Breast epithelium (tissue), 4 donors: ENCODE data around the gene ABCC10. TPM values are rescaled to one million over a fixed set of nuclear protein-coding genes. Genes with fewer than 3 reads are reported as not detected.
"Not testable (repeated sequence)": the region's sequence is repeated elsewhere in the genome, so short reads cannot be mapped to it uniquely, and the experiment has no call there.

Source experiments
- DNase-seq, 2 donors: peaks; one replicate each; pipeline ENCODE4 v3.0.0-alpha.2; 2019; ENCODE audit warnings: low spot score in 2 of 2
- H3K27ac ChIP-seq, 2 donors: fragments of 200-600 bp; sonication (generic) in 1 of 2; one replicate each; pipeline ENCODE4 v1.5.1; 2016 to 2019; ENCODE audit warnings: mild to moderate bottlenecking in 1 of 2
- H3K27me3 ChIP-seq, 2 donors: fragments of 200-600 bp; sonication (generic) in 1 of 2; one replicate each; pipeline versions ENCODE4 v1.5.1 to v1.6.0; 2017 to 2019; ENCODE audit warnings: control low read depth in 1 of 2, mild to moderate bottlenecking in 1 of 2
- H3K36me3 ChIP-seq: fragments of 200-600 bp; one replicate; pipeline ENCODE4 v1.5.1; 2019
- H3K4me1 ChIP-seq, 2 donors: fragments of 200-600 bp; sonication (generic); one replicate each; pipeline ENCODE4 v1.5.1; 2016 to 2019; ENCODE audit warnings: control low read depth in 1 of 2
- H3K4me3 ChIP-seq, 3 donors: fragments of 200-600 bp; sonication (generic); 1 replicate in 2 of 3; 2 replicates in 1 of 3; pipeline ENCODE4 v1.5.1; 2016 to 2019; ENCODE audit warnings: mild to moderate bottlenecking in 3 of 3, moderate library complexity in 2 of 3
- H3K9me3 ChIP-seq, 2 donors: fragments of 200-600 bp; sonication (generic) in 1 of 2; one replicate each; pipeline ENCODE4 v1.5.1; 2016 to 2019; ENCODE audit warnings: control low read depth in 1 of 2
- POLR2A ChIP-seq: fragments of 450-650 bp; IDR thresholded peaks from one replicate; pipeline ENCODE4 v1.6.1; 2016; ENCODE audit warnings: antibody characterized with exemption, mild to moderate bottlenecking, moderate library complexity
- POLR2AphosphoS5 ChIP-seq, 3 donors: sonication (generic); formaldehyde crosslinking; IDR thresholded peaks; one replicate each; pipeline ENCODE4 v1.6.1; 2017; ENCODE audit warnings: antibody characterized with exemption in 3 of 3
- intact Hi-C: fragments of 100-400 bp; cut with DNase I; formaldehyde crosslinking; loops from one replicate; pipeline ENCODE4 v1.15.1; 2023; ENCODE audit warnings: low total_unique reads
- total RNA-seq, 3 donors: library from RNA; depleted of rRNA; stranded (reverse); fragments of >200 nt; gene quantifications; one replicate each; pipeline ENCODE4 v1.1.0, GENCODE V29; 2016
- TF ChIP-seq, protein P1 (sequence below), 3 donors: fragments of 450-650 bp; IDR thresholded peaks; one replicate each; pipeline ENCODE4 v1.5.1; 2016 to 2017; ENCODE audit warnings: antibody characterized with exemption in 3 of 3, mild to moderate bottlenecking in 3 of 3, moderate library complexity in 3 of 3

The ABCC10 gene
- total RNA-seq, 3 donors from 2014 or later: 9.0 to 19.9 (median 12.1) TPM

- intact Hi-C loops: no loop called here
- Histone ChIP-seq H3K4me1 (no peaks in the 10 kb centered on the region), H3K36me3 (no peaks in the 10 kb centered on the region), H3K9me3 (no peaks in the 10 kb centered on the region), H3K4me3 (no peak overlapping the region), H3K27ac (no peak overlapping the region), H3K27me3 (no peaks in the 10 kb centered on the region)
- DNase-seq: no peak
- TF ChIP-seq, protein P1, sequence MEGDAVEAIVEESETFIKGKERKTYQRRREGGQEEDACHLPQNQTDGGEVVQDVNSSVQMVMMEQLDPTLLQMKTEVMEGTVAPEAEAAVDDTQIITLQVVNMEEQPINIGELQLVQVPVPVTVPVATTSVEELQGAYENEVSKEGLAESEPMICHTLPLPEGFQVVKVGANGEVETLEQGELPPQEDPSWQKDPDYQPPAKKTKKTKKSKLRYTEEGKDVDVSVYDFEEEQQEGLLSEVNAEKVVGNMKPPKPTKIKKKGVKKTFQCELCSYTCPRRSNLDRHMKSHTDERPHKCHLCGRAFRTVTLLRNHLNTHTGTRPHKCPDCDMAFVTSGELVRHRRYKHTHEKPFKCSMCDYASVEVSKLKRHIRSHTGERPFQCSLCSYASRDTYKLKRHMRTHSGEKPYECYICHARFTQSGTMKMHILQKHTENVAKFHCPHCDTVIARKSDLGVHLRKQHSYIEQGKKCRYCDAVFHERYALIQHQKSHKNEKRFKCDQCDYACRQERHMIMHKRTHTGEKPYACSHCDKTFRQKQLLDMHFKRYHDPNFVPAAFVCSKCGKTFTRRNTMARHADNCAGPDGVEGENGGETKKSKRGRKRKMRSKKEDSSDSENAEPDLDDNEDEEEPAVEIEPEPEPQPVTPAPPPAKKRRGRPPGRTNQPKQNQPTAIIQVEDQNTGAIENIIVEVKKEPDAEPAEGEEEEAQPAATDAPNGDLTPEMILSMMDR (IDR thresholded peaks at IDR 0.05): no peak
- no peak for TF ChIP-seq POLR2AphosphoS5 (IDR thresholded peaks at IDR 0.05)
- TF ChIP-seq POLR2A: no peak
Observed at GRCh38 chr6:43413002-43413401, 14.3 kb upstream of the ABCC10 start.

GRCh38 chr6:43415275-43415674 lies 12.1 kb upstream of the ABCC10 start:
- H3K27ac ChIP-seq, H3K36me3 ChIP-seq, H3K27me3 ChIP-seq, H3K4me3 ChIP-seq, H3K4me1 ChIP-seq, intact Hi-C loops, H3K9me3 ChIP-seq, DNase-seq: not testable (repeated sequence)

GRCh38 chr6:43416935-43417334 lies 10.4 kb upstream of the ABCC10 start:
- H3K4me3 ChIP-seq: no peak overlapping the region
- intact Hi-C loops: no loop called here

DNA sequence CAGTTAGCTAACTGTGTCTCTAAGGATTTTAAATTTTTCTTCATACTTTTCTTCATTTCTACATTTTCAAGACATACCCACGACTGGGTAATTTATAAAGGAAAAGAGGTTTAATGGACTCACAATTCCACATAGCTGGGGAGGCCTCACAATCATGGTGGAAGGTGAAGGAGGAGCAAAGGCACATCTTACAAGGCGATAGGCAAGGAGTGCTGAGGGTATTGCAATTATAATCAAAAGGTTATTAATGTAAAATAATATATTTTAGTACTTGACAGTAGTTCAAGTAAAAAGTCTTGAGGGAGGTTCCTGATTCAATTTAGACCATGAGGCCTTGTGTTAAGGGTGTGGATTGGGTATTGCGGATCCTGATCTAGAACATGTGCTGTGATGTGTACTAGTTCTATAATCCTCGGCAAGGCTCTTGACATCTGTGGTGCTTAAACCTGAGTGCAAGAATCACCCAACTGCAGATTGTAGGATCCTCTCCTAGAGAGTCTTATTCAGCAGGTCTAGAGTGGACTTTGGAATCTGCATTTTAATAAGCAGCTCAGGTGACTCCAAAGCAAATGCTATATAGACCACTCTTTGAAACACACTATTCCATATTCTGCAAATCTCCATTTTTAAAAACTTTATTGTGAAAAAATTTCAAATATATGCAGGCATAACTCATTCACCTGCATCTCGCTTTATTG lies 7.2 kb upstream of the ABCC10 start:
- TF ChIP-seq POLR2A (no peak), POLR2AphosphoS5 (IDR thresholded peaks at IDR 0.05) (no peak)
- TF ChIP-seq, protein P1 (IDR thresholded peaks at IDR 0.05): no peak
- Histone ChIP-seq H3K9me3 (no peaks in the 10 kb centered on the region), H3K27ac (no peak overlapping the region), H3K27me3 (no peaks in the 10 kb centered on the region), H3K4me3 (no peak overlapping the region), H3K4me1 (no peaks in the 10 kb centered on the region), H3K36me3 (no peaks in the 10 kb centered on the region)
- intact Hi-C loops: no loop called here
- no peak for DNase-seq

More at GRCh38 chr6:43416935-43417334, 10.4 kb upstream of the ABCC10 start:
- no peak overlapping the region for H3K27ac ChIP-seq
- no peaks in the 10 kb centered on the region for H3K9me3 ChIP-seq
- DNase-seq: no peak
- TF ChIP-seq, protein P1 (IDR thresholded peaks at IDR 0.05): no peak
- H3K36me3 ChIP-seq: no peaks in the 10 kb centered on the region
- H3K4me1 ChIP-seq: no peaks in the 10 kb centered on the region
- H3K27me3 ChIP-seq: no peaks in the 10 kb centered on the region

- DNase-seq: no peak
- intact Hi-C loops: no loop called here
- Histone ChIP-seq H3K27ac (no peak overlapping the region), H3K4me3 (no peak overlapping the region), H3K9me3 (no peaks in the 10 kb centered on the region), H3K36me3 (no peaks in the 10 kb centered on the region), H3K4me1 (no peaks in the 10 kb centered on the region), H3K27me3 (no peaks in the 10 kb centered on the region)
- TF ChIP-seq, protein P1 (IDR thresholded peaks at IDR 0.05): no peak
- TF ChIP-seq POLR2A (no peak), POLR2AphosphoS5 (IDR thresholded peaks at IDR 0.05) (no peak)
Observed at GRCh38 chr6:43421831-43422230, 5.5 kb upstream of the ABCC10 start.

DNA sequence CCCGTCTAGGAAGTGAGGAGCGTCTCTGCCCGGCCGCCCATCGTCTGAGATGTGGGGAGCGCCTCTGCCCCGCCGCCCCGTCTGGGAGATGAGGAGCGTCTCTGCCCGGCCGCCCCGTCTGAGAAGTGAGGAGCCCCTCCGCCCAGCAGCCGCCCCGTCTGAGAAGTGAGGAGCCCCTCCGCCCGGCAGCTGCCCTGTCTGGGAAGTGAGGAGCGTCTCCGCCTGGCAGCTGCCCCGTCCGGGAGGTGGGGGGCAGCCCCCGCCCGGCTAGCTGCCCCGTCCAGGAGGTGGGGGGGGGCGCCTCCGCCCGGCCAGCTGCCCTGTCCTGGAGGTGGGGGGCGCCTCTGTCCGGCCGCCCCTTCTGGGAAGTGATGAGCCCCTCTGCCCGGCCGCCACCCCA lies 2.3 kb upstream of the ABCC10 start:
- H3K9me3 ChIP-seq, DNase-seq, H3K27ac ChIP-seq, H3K27me3 ChIP-seq, H3K4me3 ChIP-seq, intact Hi-C loops, H3K36me3 ChIP-seq, H3K4me1 ChIP-seq: not testable (repeated sequence)
